Hematopoietic multipotent progenitor cell treated with erythropoietin and hydrocortisone succinate and interleukin-3 and kit ligand, for 15 days (in vitro differentiated cells): ENCODE data around the gene GRWD1.

Source experiments
- DNase-seq: peaks from one replicate; pipeline ENCODE4 v3.0.0-alpha.2; 2015; ENCODE audit warnings: low spot score

The GRWD1 gene

GRCh38 chr19:48445606-48446481 lies at the start of gene GRWD1:
Gene GRWD1, plus strand, starts transcription at chr19:48445983. Its CDS starts 23 bp downstream, at chr19:48446006.
- peak; percentile 95 for DNase-seq

GRCh38 chr19:48396016-48396823 lies 49.6 kb upstream of the GRWD1 start:
- no peak for DNase-seq

- DNase-seq: no peak
These were observed 49.0 kb upstream of the GRWD1 start for GRCh38 chr19:48396824-48397176.

- DNase-seq: no peak
These were observed 48.3 kb upstream of the GRWD1 start for GRCh38 chr19:48397263-48398101.

GRCh38 chr19:48398102-48398374 lies 47.7 kb upstream of the GRWD1 start:
- no peak for DNase-seq

- DNase-seq: peak; percentile 73
These were observed 47.2 kb upstream of the GRWD1 start for GRCh38 chr19:48398375-48399235.

- DNase-seq: peak; percentile 32
These were observed 45.6 kb upstream of the GRWD1 start for GRCh38 chr19:48400018-48400742.

- DNase-seq: no peak
These were observed 44.5 kb upstream of the GRWD1 start for GRCh38 chr19:48401287-48401686.

GRCh38 chr19:48403606-48404005 lies 42.2 kb upstream of the GRWD1 start:
- DNase-seq: no peak

- DNase-seq: no peak
These were observed 40.6 kb upstream of the GRWD1 start for GRCh38 chr19:48405010-48405659.

- no peak for DNase-seq
These were observed 39.9 kb upstream of the GRWD1 start for GRCh38 chr19:48405850-48406249.

- DNase-seq: no peak
These were observed 31.8 kb upstream of the GRWD1 start for GRCh38 chr19:48413879-48414587.

- DNase-seq: peak; percentile 79
These were observed 30.4 kb upstream of the GRWD1 start for GRCh38 chr19:48415395-48415794.

- DNase-seq: no peak
These were observed 30.0 kb upstream of the GRWD1 start for GRCh38 chr19:48415806-48416221.

GRCh38 chr19:48417421-48417820 lies 28.4 kb upstream of the GRWD1 start:
- no peak for DNase-seq

GRCh38 chr19:48418317-48419064 lies 27.3 kb upstream of the GRWD1 start:
- DNase-seq: no peak

GRCh38 chr19:48419158-48419920 lies 26.4 kb upstream of the GRWD1 start:
- DNase-seq: peak; percentile 39

- no peak for DNase-seq
These were observed 24.2 kb upstream of the GRWD1 start for GRCh38 chr19:48421548-48421947.
